ENCODE results near the gene FLT3. TPM values are rescaled to one million over a fixed set of nuclear protein-coding genes. Genes with fewer than 3 reads are reported as not detected.

The FLT3 gene
- total and polyA plus RNA-seq, 2 donors (not counting 1 experiment from before 2014, with no cell fraction given) = 0.13 to 0.42 TPM

DNA sequence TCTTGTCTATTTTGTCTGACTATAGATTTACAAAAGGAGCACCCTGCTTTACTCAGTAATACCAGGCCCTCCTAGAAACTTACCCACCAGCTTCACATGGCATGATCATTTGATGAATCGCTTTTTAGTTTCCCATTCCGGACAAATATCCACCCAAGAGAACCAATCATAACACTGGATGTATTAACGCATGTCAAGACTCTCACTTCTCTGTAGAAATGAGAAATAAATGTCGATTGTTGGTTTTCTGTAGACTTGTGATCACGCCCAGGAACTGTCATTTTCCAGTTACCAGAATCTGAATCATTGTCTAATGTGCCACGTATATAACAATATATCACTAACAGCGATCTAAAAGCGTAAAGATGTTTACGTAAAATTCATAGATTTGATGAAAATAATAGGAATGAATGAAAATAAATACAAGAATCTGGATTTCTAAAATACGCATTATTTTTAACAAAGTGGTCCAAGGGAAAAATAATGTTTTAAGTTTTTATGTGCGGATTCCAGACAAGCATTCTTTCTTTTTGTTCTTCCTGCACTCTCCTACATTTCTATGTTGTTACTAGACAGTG lies 145.3 kb downstream of the FLT3 start:
- no peaks in the 10 kb centered on the region for H3K9me3 Mint-ChIP-seq (ENCODE audit: insufficient read depth)
- H3K4me3 ChIP-seq (ENCODE audit: control extremely low read depth in 1 of 5, extremely low read depth in 1 of 5, insufficient read depth in 1 of 5, low read depth in 2 of 5, low read length in 4 of 5) = no peak overlapping the region
- H3K4me1 ChIP-seq (ENCODE audit: control insufficient read depth in 2 of 2, insufficient read depth in 2 of 2, low read length in 2 of 2) = peaks cover 24 to 30% of the 10 kb centered on the region in 2 donors
- no peaks in the 10 kb centered on the region for H4K20me1 ChIP-seq (ENCODE audit: control insufficient read depth, insufficient read depth, low read length, poor library complexity, severe bottlenecking)
- peaks cover 16% of the 10 kb centered on the region for H3K4me1 Mint-ChIP-seq
- ChIA-PET CTCF (interaction anchor here (0.7 to 3.8 kb wide), 12 partner anchors 8 to 1008 kb away, joined by 3 to 43 read pairs (median 8); partner anchors contain the start of gene PDX1), POLR2A (interaction anchor here (0.6 kb wide), 1 partner anchor 184 kb away, joined by 7 read pairs; no protein-coding TSS in a partner anchor)
- H3K79me2 ChIP-seq (ENCODE audit: control insufficient read depth, insufficient read depth, low read length) = no peaks in the 10 kb centered on the region
- peaks cover 78% of the 10 kb centered on the region for H3K27me3 Mint-ChIP-seq
- no peak overlapping the region for H2AFZ ChIP-seq (ENCODE audit: insufficient read depth, low read depth, low read length, poor library complexity, severe bottlenecking)
- H3K27ac Mint-ChIP-seq = no peak overlapping the region
- DNase-seq = no peak
- intact Hi-C loops (cut with micrococcal nuclease) = loop anchor here (2.0 to 10.0 kb wide), 2 partner anchors 38 to 580 kb away; no protein-coding TSS in a partner anchor
- H3K36me3 ChIP-seq (replicated peaks in 1 of 2; ENCODE audit: control extremely low read depth in 1 of 2, control insufficient read depth in 1 of 2, extremely low read depth in 1 of 2, insufficient read depth in 2 of 2, low read length in 1 of 2) = no peaks in the 10 kb centered on the region
- TF ChIP-seq, protein P1, sequence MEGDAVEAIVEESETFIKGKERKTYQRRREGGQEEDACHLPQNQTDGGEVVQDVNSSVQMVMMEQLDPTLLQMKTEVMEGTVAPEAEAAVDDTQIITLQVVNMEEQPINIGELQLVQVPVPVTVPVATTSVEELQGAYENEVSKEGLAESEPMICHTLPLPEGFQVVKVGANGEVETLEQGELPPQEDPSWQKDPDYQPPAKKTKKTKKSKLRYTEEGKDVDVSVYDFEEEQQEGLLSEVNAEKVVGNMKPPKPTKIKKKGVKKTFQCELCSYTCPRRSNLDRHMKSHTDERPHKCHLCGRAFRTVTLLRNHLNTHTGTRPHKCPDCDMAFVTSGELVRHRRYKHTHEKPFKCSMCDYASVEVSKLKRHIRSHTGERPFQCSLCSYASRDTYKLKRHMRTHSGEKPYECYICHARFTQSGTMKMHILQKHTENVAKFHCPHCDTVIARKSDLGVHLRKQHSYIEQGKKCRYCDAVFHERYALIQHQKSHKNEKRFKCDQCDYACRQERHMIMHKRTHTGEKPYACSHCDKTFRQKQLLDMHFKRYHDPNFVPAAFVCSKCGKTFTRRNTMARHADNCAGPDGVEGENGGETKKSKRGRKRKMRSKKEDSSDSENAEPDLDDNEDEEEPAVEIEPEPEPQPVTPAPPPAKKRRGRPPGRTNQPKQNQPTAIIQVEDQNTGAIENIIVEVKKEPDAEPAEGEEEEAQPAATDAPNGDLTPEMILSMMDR (IDR thresholded peaks at IDR 0.05) = no peak
- TF ChIP-seq EZH2 (IDR thresholded peaks at IDR 0.05; ENCODE audit: borderline replicate concordance, insufficient read depth, low read depth, low read length, poor library complexity, severe bottlenecking) = no peak
- H3K4me3 Mint-ChIP-seq = peak overlapping the region; percentile 9
- no peak overlapping the region for H3K9ac ChIP-seq (ENCODE audit: low read length)
- no peak for ATAC-seq (ENCODE audit: low read depth)
- H3K27ac ChIP-seq (ENCODE audit: low read length in 2 of 2) = no peak overlapping the region
- H3K9me3 ChIP-seq (ENCODE audit: control extremely low read depth in 1 of 3, control insufficient read depth in 2 of 3, insufficient read depth in 1 of 3, low read length in 2 of 3) = peaks cover 0 to 17% (median 1%) of the 10 kb centered on the region in 3 donors
- peaks cover 0 to 68% (median 56%) of the 10 kb centered on the region in 4 experiments for H3K27me3 ChIP-seq (replicated peaks in 1 of 4; ENCODE audit: control extremely low read depth in 1 of 4, control insufficient read depth in 3 of 4, insufficient read depth in 4 of 4, low read length in 3 of 4)
- H3K4me2 ChIP-seq (replicated peaks; ENCODE audit: low read depth, low read length, poor library complexity, severe bottlenecking) = peak overlapping the region; percentile 80
- WGBS (ENCODE audit: insufficient coverage) = no CpG with 5 or more reads among the region's 11 CpGs

DNA sequence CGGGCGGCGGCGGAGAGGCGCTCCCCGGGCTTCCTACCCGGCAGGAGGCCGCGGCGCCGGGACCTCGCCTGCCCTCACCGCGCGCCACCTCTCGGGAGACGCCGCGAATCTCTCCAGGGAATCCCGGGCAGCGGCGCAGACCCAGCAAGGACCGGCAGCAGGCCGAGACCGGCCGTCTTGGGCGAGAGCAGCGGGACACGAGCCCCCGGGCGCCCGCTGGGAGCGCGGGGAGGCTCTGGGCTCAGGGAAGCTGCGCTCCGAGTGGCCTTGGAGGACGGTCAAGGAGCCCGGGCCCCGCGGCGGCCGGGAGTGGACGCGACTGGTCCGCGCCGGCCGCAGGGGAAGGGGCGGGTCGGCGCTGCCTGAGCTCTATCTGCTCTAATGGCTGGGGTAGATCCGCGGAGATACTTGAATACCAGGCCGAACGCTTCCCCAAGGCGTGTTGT lies 145.9 kb downstream of the FLT3 start:
- H3K79me2 ChIP-seq (ENCODE audit: control insufficient read depth, insufficient read depth, low read length) = no peaks in the 10 kb centered on the region
- H3K27ac ChIP-seq (ENCODE audit: low read length in 2 of 2) = no peak overlapping the region
- H3K9me3 ChIP-seq (ENCODE audit: control extremely low read depth in 1 of 3, control insufficient read depth in 2 of 3, insufficient read depth in 1 of 3, low read length in 2 of 3) = peaks cover 0 to 12% (median 1%) of the 10 kb centered on the region in 3 donors
- WGBS (ENCODE audit: insufficient coverage) = 6% methylated on average over 51 of the region's 56 CpGs
- peak overlapping the region; percentile 62 for H3K9ac ChIP-seq (ENCODE audit: low read length)
- no peaks in the 10 kb centered on the region for H3K36me3 ChIP-seq (replicated peaks in 1 of 2; ENCODE audit: control extremely low read depth in 1 of 2, control insufficient read depth in 1 of 2, extremely low read depth in 1 of 2, insufficient read depth in 2 of 2, low read length in 1 of 2)
- H3K27ac Mint-ChIP-seq = no peak overlapping the region
- intact Hi-C loops (cut with micrococcal nuclease) = loop anchor here (2.0 to 10.0 kb wide), 2 partner anchors 38 to 580 kb away; no protein-coding TSS in a partner anchor
- H3K4me3 ChIP-seq (ENCODE audit: control extremely low read depth in 1 of 5, extremely low read depth in 1 of 5, insufficient read depth in 1 of 5, low read depth in 2 of 5, low read length in 4 of 5) = peak overlapping the region in 4 of 5 experiments; percentile 31 to 53 (median 43)
- no peaks in the 10 kb centered on the region for H3K9me3 Mint-ChIP-seq (ENCODE audit: insufficient read depth)
- peak overlapping the region; percentile 59 for H2AFZ ChIP-seq (ENCODE audit: insufficient read depth, low read depth, low read length, poor library complexity, severe bottlenecking)
- peak overlapping the region; percentile 86 for H3K4me3 Mint-ChIP-seq
- DNase-seq = peak; percentile 51
- POLR2A ChIA-PET = interaction anchor here (0.6 kb wide), 1 partner anchor 184 kb away, joined by 7 read pairs; no protein-coding TSS in a partner anchor
- ATAC-seq (ENCODE audit: low read depth) = peak; percentile 15
- H3K27me3 Mint-ChIP-seq = peaks cover 74% of the 10 kb centered on the region
- no peaks in the 10 kb centered on the region for H4K20me1 ChIP-seq (ENCODE audit: control insufficient read depth, insufficient read depth, low read length, poor library complexity, severe bottlenecking)
- H3K4me1 ChIP-seq (ENCODE audit: control insufficient read depth in 2 of 2, insufficient read depth in 2 of 2, low read length in 2 of 2) = peaks cover 21 to 28% of the 10 kb centered on the region in 2 donors
- peaks cover 0 to 64% (median 50%) of the 10 kb centered on the region in 4 experiments for H3K27me3 ChIP-seq (replicated peaks in 1 of 4; ENCODE audit: control extremely low read depth in 1 of 4, control insufficient read depth in 3 of 4, insufficient read depth in 4 of 4, low read length in 3 of 4)
- TF ChIP-seq EZH2 (IDR thresholded peaks at IDR 0.05; ENCODE audit: borderline replicate concordance, insufficient read depth, low read depth, low read length, poor library complexity, severe bottlenecking) = peak; percentile 5
- TF ChIP-seq, protein P1 (IDR thresholded peaks at IDR 0.05) = no peak
- peak overlapping the region; percentile 80 for H3K4me2 ChIP-seq (replicated peaks; ENCODE audit: low read depth, low read length, poor library complexity, severe bottlenecking)
- peaks cover 15% of the 10 kb centered on the region for H3K4me1 Mint-ChIP-seq
- CTCF ChIA-PET = interaction anchor here (0.6 to 3.8 kb wide), 20 partner anchors 8 to 1008 kb away, joined by 3 to 43 read pairs (median 5); partner anchors contain the start of genes CDX2 and PDX1
